Parathyroid adenoma (tissue), 2 donors: ENCODE data around the gene ACYP2.

ENCODE experiments used
- H2AFZ ChIP-seq: fragments of 300-600 bp; sonication (generic); one replicate; pipeline ENCODE4 v1.7.0; 2017; ENCODE audit warnings: antibody characterized with exemption, mild to moderate bottlenecking
- H3K27ac ChIP-seq: fragments of 300-600 bp; sonication (generic); one replicate; pipeline ENCODE4 v1.7.0; 2017
- H3K27me3 ChIP-seq: fragments of 300-600 bp; sonication (generic); one replicate; pipeline ENCODE4 v1.7.0; 2017; ENCODE audit warnings: low read length; ENCODE audit not compliant: control insufficient read depth, insufficient read depth
- H3K36me3 ChIP-seq: fragments of 300-600 bp; sonication (generic); one replicate; pipeline ENCODE4 v1.7.0; 2017; ENCODE audit warnings: low read length; ENCODE audit not compliant: control insufficient read depth, insufficient read depth
- H3K4me1 ChIP-seq: fragments of 300-600 bp; sonication (generic); one replicate; pipeline ENCODE4 v1.7.0; 2017; ENCODE audit warnings: control low read depth
- H3K4me2 ChIP-seq: fragments of 300-600 bp; sonication (generic); one replicate; pipeline ENCODE4 v1.7.0; 2017; ENCODE audit warnings: low read length
- H3K4me3 ChIP-seq: fragments of 300-600 bp; sonication (generic); one replicate; pipeline ENCODE4 v1.7.0; 2017; ENCODE audit warnings: low read depth, low read length
- H3K79me2 ChIP-seq: fragments of 300-600 bp; sonication (generic); one replicate; pipeline ENCODE4 v1.7.0; 2017; ENCODE audit warnings: control low read depth
- H3K9ac ChIP-seq: fragments of 300-600 bp; sonication (generic); one replicate; pipeline ENCODE4 v1.7.0; 2017; ENCODE audit warnings: mild to moderate bottlenecking
- H3K9me3 ChIP-seq: fragments of 300-600 bp; sonication (generic); one replicate; pipeline ENCODE4 v1.7.0; 2017; ENCODE audit warnings: low read length; ENCODE audit not compliant: control insufficient read depth
- CTCF ChIP-seq: fragments of 300-600 bp; sonication (generic); IDR thresholded peaks from one replicate; pipeline ENCODE4 v1.7.0; 2017; ENCODE audit warnings: antibody characterized with exemption, mild to moderate bottlenecking
- donor health status: primary hyperparathyroidism.

ACYP2 gene

GRCh38 chr2:54074606-54075341, 40.6 kb upstream of the ACYP2 start:
- Histone ChIP-seq H2AFZ (no peak overlapping the region), H3K27ac (no peak overlapping the region)

GRCh38 chr2:54076586-54076985, 38.8 kb upstream of the ACYP2 start:
- Histone ChIP-seq H2AFZ (no peak overlapping the region), H3K27ac (no peak overlapping the region), H3K4me1 (peaks cover 3% of the 10 kb centered on the region), H3K36me3 (no peaks in the 10 kb centered on the region), H3K27me3 (no peaks in the 10 kb centered on the region), H3K79me2 (no peaks in the 10 kb centered on the region), H3K4me3 (no peak overlapping the region), H3K9me3 (no peaks in the 10 kb centered on the region), H3K9ac (no peak overlapping the region), H3K4me2 (no peak overlapping the region)
- no peak for TF ChIP-seq CTCF

More at GRCh38 chr2:54074606-54075341, 40.6 kb upstream of the ACYP2 start:
- H3K4me1 ChIP-seq = peaks cover 3% of the 10 kb centered on the region
- no peak overlapping the region for H3K9ac ChIP-seq
- TF ChIP-seq CTCF = no peak
- H3K36me3 ChIP-seq = no peaks in the 10 kb centered on the region
- H3K27me3 ChIP-seq = no peaks in the 10 kb centered on the region
- no peaks in the 10 kb centered on the region for H3K79me2 ChIP-seq
- no peak overlapping the region for H3K4me3 ChIP-seq
- no peaks in the 10 kb centered on the region for H3K9me3 ChIP-seq
- H3K4me2 ChIP-seq = no peak overlapping the region

- Histone ChIP-seq H2AFZ (no peak overlapping the region), H3K4me3 (no peak overlapping the region), H3K9me3 (no peaks in the 10 kb centered on the region), H3K27ac (no peak overlapping the region), H3K27me3 (no peaks in the 10 kb centered on the region), H3K79me2 (no peaks in the 10 kb centered on the region), H3K4me1 (peaks cover 3% of the 10 kb centered on the region), H3K36me3 (no peaks in the 10 kb centered on the region), H3K4me2 (no peak overlapping the region), H3K9ac (no peak overlapping the region)
- TF ChIP-seq CTCF = no peak
Observed at GRCh38 chr2:54077088-54077900, 38.1 kb upstream of the ACYP2 start.

- no peak overlapping the region for H3K27ac ChIP-seq
- H3K4me3 ChIP-seq = no peak overlapping the region
- H3K36me3 ChIP-seq = no peaks in the 10 kb centered on the region
- no peak overlapping the region for H3K4me2 ChIP-seq
- no peaks in the 10 kb centered on the region for H3K9me3 ChIP-seq
- TF ChIP-seq CTCF = no peak
- no peak overlapping the region for H2AFZ ChIP-seq
- H3K27me3 ChIP-seq = no peaks in the 10 kb centered on the region
- peaks cover 3% of the 10 kb centered on the region for H3K4me1 ChIP-seq
- no peaks in the 10 kb centered on the region for H3K79me2 ChIP-seq
- no peak overlapping the region for H3K9ac ChIP-seq
Observed at GRCh38 chr2:54079331-54079730, 36.1 kb upstream of the ACYP2 start.
